Breast epithelium (tissue), 3 donors: ENCODE measurements around the gene ERGIC3.

ENCODE experiments used
- POLR2A ChIP-seq: fragments of 450-650 bp; IDR thresholded peaks from one replicate; pipeline ENCODE4 v1.6.1; 2016; ENCODE audit warnings: antibody characterized with exemption, mild to moderate bottlenecking, moderate library complexity
- TF ChIP-seq, protein P1 (sequence below), 3 donors: fragments of 450-650 bp; IDR thresholded peaks; one replicate each; pipeline ENCODE4 v1.5.1; 2016 to 2017; ENCODE audit warnings: antibody characterized with exemption in 3 of 3, mild to moderate bottlenecking in 3 of 3, moderate library complexity in 3 of 3

DNA sequence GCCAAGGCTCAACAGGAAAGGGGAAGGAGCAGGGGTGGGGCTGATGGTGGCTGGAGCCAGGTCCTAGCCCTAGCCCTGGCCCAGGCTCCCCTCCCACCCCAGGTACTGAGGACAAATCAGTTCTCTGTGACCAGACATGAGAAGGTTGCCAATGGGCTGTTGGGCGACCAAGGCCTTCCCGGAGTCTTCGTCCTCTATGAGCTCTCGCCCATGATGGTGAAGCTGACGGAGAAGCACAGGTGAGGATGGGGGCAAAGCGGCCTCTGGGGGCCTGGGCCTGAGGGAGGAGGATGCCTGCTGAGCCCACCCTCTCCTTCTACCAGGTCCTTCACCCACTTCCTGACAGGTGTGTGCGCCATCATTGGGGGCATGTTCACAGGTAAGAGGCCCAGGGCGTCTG, 15.0 kb downstream of the ERGIC3 start:
- TF ChIP-seq, protein P1, sequence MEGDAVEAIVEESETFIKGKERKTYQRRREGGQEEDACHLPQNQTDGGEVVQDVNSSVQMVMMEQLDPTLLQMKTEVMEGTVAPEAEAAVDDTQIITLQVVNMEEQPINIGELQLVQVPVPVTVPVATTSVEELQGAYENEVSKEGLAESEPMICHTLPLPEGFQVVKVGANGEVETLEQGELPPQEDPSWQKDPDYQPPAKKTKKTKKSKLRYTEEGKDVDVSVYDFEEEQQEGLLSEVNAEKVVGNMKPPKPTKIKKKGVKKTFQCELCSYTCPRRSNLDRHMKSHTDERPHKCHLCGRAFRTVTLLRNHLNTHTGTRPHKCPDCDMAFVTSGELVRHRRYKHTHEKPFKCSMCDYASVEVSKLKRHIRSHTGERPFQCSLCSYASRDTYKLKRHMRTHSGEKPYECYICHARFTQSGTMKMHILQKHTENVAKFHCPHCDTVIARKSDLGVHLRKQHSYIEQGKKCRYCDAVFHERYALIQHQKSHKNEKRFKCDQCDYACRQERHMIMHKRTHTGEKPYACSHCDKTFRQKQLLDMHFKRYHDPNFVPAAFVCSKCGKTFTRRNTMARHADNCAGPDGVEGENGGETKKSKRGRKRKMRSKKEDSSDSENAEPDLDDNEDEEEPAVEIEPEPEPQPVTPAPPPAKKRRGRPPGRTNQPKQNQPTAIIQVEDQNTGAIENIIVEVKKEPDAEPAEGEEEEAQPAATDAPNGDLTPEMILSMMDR (IDR thresholded peaks at IDR 0.05): no peak
- TF ChIP-seq POLR2A: no peak
